Measurements from ENCODE around the gene PHYHIPL.

- no peak for TF ChIP-seq JUND (IDR thresholded peaks at IDR 0.05)
- no peak for TF ChIP-seq YY1 (IDR thresholded peaks at IDR 0.05)
- TF ChIP-seq TAF1 (conservative IDR thresholded peaks at IDR 0.05), result no peak
- no peak for TF ChIP-seq CTCF (IDR thresholded peaks at IDR 0.05; ENCODE audit: low read depth, low read length, missing input control)
- no peak for TF ChIP-seq ZBTB33 (IDR thresholded peaks at IDR 0.05)
- TF ChIP-seq REST (IDR thresholded peaks at IDR 0.05), result no peak
- no peak for TF ChIP-seq RXRA (IDR thresholded peaks at IDR 0.05)
- TF ChIP-seq RAD21 (IDR thresholded peaks at IDR 0.05), result no peak
- no peak for TF ChIP-seq GABPA (IDR thresholded peaks at IDR 0.05 in 1 of 2, conservative IDR thresholded peaks at IDR 0.05 in 1 of 2)
These were observed 42.4 kb upstream of the PHYHIPL start for GRCh38 chr10:59133841-59134593.
